K562 (cell line): Measurements from ENCODE around the gene CAMK1D. TPM values are rescaled to one million over a fixed set of nuclear protein-coding genes. Genes with fewer than 3 reads are reported as not detected.

ENCODE experiments used
- ATAC-seq: fragments of 200-7000 bp; cut with Tn5 transposase; 3 replicates; pipeline ENCODE4 v1.9.1; 2020; ENCODE audit warnings: moderate library complexity
- BruUV-seq: library from RNA; stranded (reverse); fragments of 400-500 nt; replicated peaks from 2 replicates; lab custom pipeline; 2021; lab: Mats Ljungman, UMichigan
- CTCF ChIA-PET: fragments of 300-600 bp; formaldehyde crosslinking; extraction: SDS; loops from one replicate; lab custom pipeline; 2021; ENCODE audit warnings: low intra/inter-chr PET ratio; lab: Yijun Ruan, JAX
- POLR2A ChIA-PET: fragments of 300-600, 350-650 bp; sonication (Branson Sonifier 250); formaldehyde crosslinking; extraction: SDS; loops from one replicate; lab custom pipeline; 2021; ENCODE audit warnings: antibody characterized with exemption, inconsistent platforms; lab: Yijun Ruan, JAX
- DNase-seq, 4 experiments: peaks; one replicate each; pipeline versions ENCODE4 v3.0.0 to v3.0.0-alpha.2; 2011 to 2018; ENCODE audit warnings: low spot score in 3 of 4, mixed read lengths in 3 of 4; ENCODE audit errors: extremely low read depth in 1 of 4
- FAIRE-seq: peaks from 2 replicates; lab custom pipeline; 2011; peaks lifted over from hg19 to GRCh38; lab: Jason Lieb, UNC
- H2AFZ ChIP-seq: 2 replicates; pipeline ENCODE4 v1.6.0; 2011; ENCODE audit warnings: low read depth, low read length, control low read depth, inconsistent platforms
- H3K27ac ChIP-seq: fragments of 200-600 bp; 3 replicates; pipeline ENCODE4 v1.8.0; 2011; ENCODE audit warnings: low read depth, mild to moderate bottlenecking, control low read depth, inconsistent platforms, low read length, moderate library complexity, mixed read lengths; ENCODE audit errors: extremely low read depth
- H3K27me3 ChIP-seq, 2 experiments: fragments of 300-600 bp in 1 of 2; 2 replicates in 1 of 2; 3 replicates in 1 of 2; pipeline versions ENCODE4 v1.6.0 to v1.8.0; 2011; ENCODE audit warnings: inconsistent platforms in 2 of 2, low read length in 2 of 2, mild to moderate bottlenecking in 1 of 2, mixed read lengths in 1 of 2, moderate library complexity in 1 of 2; ENCODE audit not compliant: control insufficient read depth in 2 of 2, insufficient read depth in 2 of 2
- H3K36me3 ChIP-seq: fragments of 300-600 bp; 3 replicates; pipeline ENCODE4 v1.8.0; 2011; ENCODE audit warnings: mild to moderate bottlenecking, low read length, inconsistent platforms; ENCODE audit not compliant: control insufficient read depth, insufficient read depth
- H3K4me1 ChIP-seq, 2 experiments: fragments of 200-600 bp in 1 of 2; replicated peaks in 1 of 2; 2 replicates in 1 of 2; 3 replicates in 1 of 2; pipeline versions ENCODE4 v1.5.1 to v1.8.0; 2011; ENCODE audit warnings: inconsistent platforms in 2 of 2, low read length in 2 of 2, mild to moderate bottlenecking in 1 of 2, mixed read lengths in 1 of 2, moderate library complexity in 1 of 2; ENCODE audit not compliant: control insufficient read depth in 2 of 2, insufficient read depth in 2 of 2
- H3K4me2 ChIP-seq: 2 replicates; pipeline ENCODE4 v1.6.1; 2011; ENCODE audit warnings: low read length, control low read depth, inconsistent platforms, mixed read lengths; ENCODE audit not compliant: insufficient read depth
- H3K4me3 ChIP-seq: fragments of 200-600 bp; sonication (generic), shearing (Covaris generic); 2 replicates; pipeline ENCODE4 v1.5.1; 2016; ENCODE audit warnings: control low read depth, inconsistent platforms
- H3K79me2 ChIP-seq: fragments of 200-600 bp; 3 replicates; pipeline ENCODE4 v1.8.0; 2011; ENCODE audit warnings: low read length, inconsistent platforms; ENCODE audit not compliant: control insufficient read depth, insufficient read depth
- H3K9ac ChIP-seq, 2 experiments: 2 replicates each; pipeline versions ENCODE4 v1.6.0 to v1.6.1; 2011; ENCODE audit warnings: low read depth in 2 of 2, low read length in 2 of 2, control low read depth in 1 of 2, inconsistent platforms in 1 of 2, mild to moderate bottlenecking in 1 of 2, mixed read lengths in 1 of 2; ENCODE audit not compliant: insufficient read depth in 1 of 2
- H3K9me1 ChIP-seq: one replicate; pipeline ENCODE4 v1.6.0; 2011; ENCODE audit warnings: inconsistent platforms, mild to moderate bottlenecking, low read length, moderate library complexity; ENCODE audit not compliant: control insufficient read depth, insufficient read depth
- H3K9me3 ChIP-seq: replicated peaks from 2 replicates; pipeline ENCODE4 v1.5.1; 2011; ENCODE audit warnings: low read depth, low read length, inconsistent platforms; ENCODE audit not compliant: control insufficient read depth, insufficient read depth
- H4K20me1 ChIP-seq: replicated peaks from 2 replicates; pipeline ENCODE4 v1.6.1; 2011; ENCODE audit warnings: low read length, inconsistent platforms, mixed read lengths; ENCODE audit not compliant: control insufficient read depth, insufficient read depth
- EP400 ChIP-seq: fragments of 450-650 bp; IDR thresholded peaks from 2 replicates; pipeline ENCODE4 v1.6.1; 2017; ENCODE audit warnings: antibody characterized with exemption, mild to moderate bottlenecking, moderate library complexity
- HNRNPH1 ChIP-seq: fragments of 200-400 bp; formaldehyde crosslinking; optimal IDR thresholded peaks from 2 replicates; pipeline ENCODE3; 2017; ENCODE audit warnings: low read depth, mild to moderate bottlenecking, low read length, moderate library complexity
- HOXB6 ChIP-seq: fragments of 250-450 bp; sonication (Bioruptor Pico); IDR thresholded peaks from 2 replicates; pipeline ENCODE4 v1.5.1; 2022; ENCODE audit warnings: mild to moderate bottlenecking, borderline replicate concordance
- NCOA2 ChIP-seq, 2 experiments: fragments of 450-650 bp; IDR thresholded peaks; 2 replicates each; pipeline ENCODE4 v1.6.1; 2018; ENCODE audit warnings: mild to moderate bottlenecking in 2 of 2, moderate library complexity in 1 of 2; ENCODE audit not compliant: partially characterized antibody in 2 of 2
- RNF2 ChIP-seq: sonication (generic); IDR thresholded peaks from 2 replicates; pipeline ENCODE4 v1.6.1; 2016
- SRSF3 ChIP-seq: fragments of 200-400 bp; formaldehyde crosslinking; IDR thresholded peaks from 2 replicates; pipeline ENCODE4 v1.6.1; 2016; ENCODE audit warnings: mild to moderate bottlenecking, low read length, moderate library complexity; ENCODE audit not compliant: insufficient read depth
- TSC22D4 ChIP-seq: fragments of 450-650 bp; IDR thresholded peaks from 2 replicates; pipeline ENCODE4 v1.6.1; 2016; ENCODE audit warnings: missing genetic modification characterization, missing biosample characterization, control low read depth
- USF2 ChIP-seq: sonication (generic); formaldehyde crosslinking; IDR thresholded peaks from 2 replicates; pipeline ENCODE4 v1.5.0; 2020; ENCODE audit warnings: missing genetic modification reagents
- XRCC5 ChIP-seq: fragments of 200-400 bp; formaldehyde crosslinking; IDR thresholded peaks from 2 replicates; pipeline ENCODE4 v1.6.1; 2017; ENCODE audit warnings: low read depth, mild to moderate bottlenecking, low read length
- WGBS: fragments of 100-300 bp; shearing (Covaris generic); methylation state at CpG from one replicate; pipeline ENCODE4 v1.1.6; 2016; ENCODE audit warnings: low coverage, mixed read lengths; ENCODE audit not compliant: insufficient coverage; ENCODE audit errors: missing lambda C conversion rate; 5-methylcytosine and 5-hydroxymethylcytosine counted together
- in situ Hi-C: fragments of 300-500 bp; cut with MboI; formaldehyde crosslinking; loops from 4 replicates; pipeline ENCODE4 v1.15.0; 2018; ENCODE audit warnings: inconsistent platforms, mixed read lengths
- intact Hi-C: fragments of 100-400 bp; cut with micrococcal nuclease; formaldehyde crosslinking; loops from 2 replicates; pipeline ENCODE4 v1.14.2; 2022
- polyA plus RNA-seq, 8 experiments: library from polyadenylated mRNA; depleted of rRNA in 4 of 8; stranded (reverse) in 5 of 8; unstranded in 3 of 8; fragments of >200 nt; fragmentation: Nextera tagmentation in 2 of 8; fragmentation: Illumina TruSeq in 1 of 8; extraction: Ambion mirVana in 2 of 8; extraction: Trizol in 1 of 8; gene quantifications; 2 replicates each; pipeline versions ENCODE4 v1.2.1 to v1.2.3, GENCODE V29; 2011 to 2014; ENCODE audit warnings: inconsistent platforms in 1 of 8, missing spikeins in 1 of 8
- total RNA-seq, 7 experiments: library from RNA; depleted of rRNA in 6 of 7; stranded (reverse); fragments of >200 nt in 6 of 7; fragmentation: Illumina TruSeq in 2 of 7; extraction: Trizol in 2 of 7; gene quantifications; 2 replicates each; pipeline versions ENCODE4 v1.2.1 to v1.2.3, GENCODE V29; 2011 to 2021; ENCODE audit warnings: low replicate concordance in 1 of 7
- TF ChIP-seq, protein P1 (sequence below), 2 experiments: fragments of 150-350 bp in 1 of 2; IDR thresholded peaks; 2 replicates each; pipeline ENCODE4 v1.6.1; 2012 to 2016; ENCODE audit warnings: low read depth in 2 of 2, low read length in 2 of 2, mild to moderate bottlenecking in 1 of 2, moderate library complexity in 1 of 2
- TF ChIP-seq, protein P2 (sequence below): sonication (generic); formaldehyde crosslinking; IDR thresholded peaks from 2 replicates; pipeline ENCODE4 v1.8.0; 2023; ENCODE audit warnings: missing genetic modification reagents, mild to moderate bottlenecking, borderline replicate concordance

Gene CAMK1D
- total and polyA plus RNA-seq, 9 of the 15 experiments (the other 6 are each of a cell fraction or from before 2014, with no cell fraction given), result 0.12 to 0.24 (median 0.20) TPM; not detected in 5

DNA sequence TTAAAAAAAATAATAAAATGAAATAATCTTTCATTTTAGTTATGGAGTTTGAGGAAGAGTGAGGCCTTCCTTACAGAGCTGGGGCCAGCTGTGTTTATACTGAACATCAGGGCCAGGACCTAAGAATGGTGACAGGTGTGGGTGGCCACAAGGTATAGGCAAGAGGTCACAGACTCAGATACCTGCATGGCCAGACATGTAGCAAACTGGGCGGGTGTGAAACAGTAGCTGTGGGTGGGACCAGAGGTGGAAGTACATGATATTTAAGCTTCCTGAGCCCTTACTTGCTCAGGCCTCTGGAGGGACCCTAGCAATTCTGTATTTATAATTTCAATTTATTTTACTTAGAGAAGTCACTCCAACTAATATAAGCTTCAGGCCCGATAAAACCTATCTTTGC lies 27.7 kb upstream of the CAMK1D start (continued):
- no peak for TF ChIP-seq SRSF3
- no peak for TF ChIP-seq RNF2

DNA sequence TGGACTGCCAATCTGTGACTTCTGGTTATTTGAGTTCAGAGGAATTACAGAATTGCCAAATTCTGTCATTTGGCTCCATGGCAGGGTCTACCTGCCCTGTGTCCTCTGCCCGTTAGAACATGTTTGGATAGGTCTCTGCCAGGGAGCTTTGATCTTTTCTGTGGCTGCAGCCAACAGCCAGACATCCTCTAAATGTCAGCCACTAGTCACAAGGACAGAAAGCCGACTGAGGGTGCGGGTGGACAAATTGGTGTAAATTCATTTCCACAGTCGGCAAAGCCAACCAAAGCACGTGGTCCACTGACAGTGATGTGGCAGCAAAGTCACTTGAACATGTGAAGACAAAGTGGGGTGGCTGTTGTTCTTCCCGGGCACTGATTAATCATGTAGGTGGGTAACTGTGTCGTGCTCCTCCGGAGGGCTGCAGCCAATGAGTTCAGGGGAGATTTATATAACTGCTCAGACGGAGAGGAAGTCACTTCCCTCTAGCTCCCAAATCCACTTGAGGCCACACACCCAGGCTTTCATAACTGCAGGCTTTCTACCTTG lies 26.7 kb upstream of the CAMK1D start:
- POLR2A ChIA-PET, result interaction anchor here (0.6 to 1.0 kb wide), 2 partner anchors 8 to 16 kb away, joined by 3 read pairs; no protein-coding TSS in a partner anchor
- no TSS peak for BruUV-seq
- CTCF ChIA-PET, result no interaction called here
- DNase-seq, result no peak
- no peaks in the 10 kb centered on the region; a peak in 1 of 5 replicates for H3K4me1 ChIP-seq
- no peak overlapping the region for H2AFZ ChIP-seq
- H3K27ac ChIP-seq, result no peak overlapping the region
- no peak for ATAC-seq
- intact Hi-C loops (no loop called here), in situ Hi-C loops (no loop called here)
- H3K9me3 ChIP-seq, result no peaks in the 10 kb centered on the region
- H3K9me1 ChIP-seq, result no peaks in the 10 kb centered on the region
- no peaks in the 10 kb centered on the region for H4K20me1 ChIP-seq
- no peaks in the 10 kb centered on the region for H3K79me2 ChIP-seq
- H3K27me3 ChIP-seq, result peaks cover 9 to 23% of the 10 kb centered on the region in 2 experiments; a peak in 4 of 5 replicates
- FAIRE-seq, result no peak
- H3K9ac ChIP-seq, result no peak overlapping the region
- no peak overlapping the region for H3K4me2 ChIP-seq
- WGBS, result 3% methylated on average over 9 of the region's 9 CpGs
- no peaks in the 10 kb centered on the region for H3K36me3 ChIP-seq
- H3K4me3 ChIP-seq, result no peak overlapping the region
- TF ChIP-seq HOXB6 (CRISPR knock-in tag) (no peak), HNRNPH1 (no peak), USF2 (CRISPR knock-in tag) (no peak), NCOA2 (IDR thresholded peaks at IDR 0.05; ENCODE audit: partially characterized antibody in 2 of 2) (no peak), TSC22D4 (tag) (no peak), EP400 (no peak), XRCC5 (no peak)
- TF ChIP-seq, protein P1, sequence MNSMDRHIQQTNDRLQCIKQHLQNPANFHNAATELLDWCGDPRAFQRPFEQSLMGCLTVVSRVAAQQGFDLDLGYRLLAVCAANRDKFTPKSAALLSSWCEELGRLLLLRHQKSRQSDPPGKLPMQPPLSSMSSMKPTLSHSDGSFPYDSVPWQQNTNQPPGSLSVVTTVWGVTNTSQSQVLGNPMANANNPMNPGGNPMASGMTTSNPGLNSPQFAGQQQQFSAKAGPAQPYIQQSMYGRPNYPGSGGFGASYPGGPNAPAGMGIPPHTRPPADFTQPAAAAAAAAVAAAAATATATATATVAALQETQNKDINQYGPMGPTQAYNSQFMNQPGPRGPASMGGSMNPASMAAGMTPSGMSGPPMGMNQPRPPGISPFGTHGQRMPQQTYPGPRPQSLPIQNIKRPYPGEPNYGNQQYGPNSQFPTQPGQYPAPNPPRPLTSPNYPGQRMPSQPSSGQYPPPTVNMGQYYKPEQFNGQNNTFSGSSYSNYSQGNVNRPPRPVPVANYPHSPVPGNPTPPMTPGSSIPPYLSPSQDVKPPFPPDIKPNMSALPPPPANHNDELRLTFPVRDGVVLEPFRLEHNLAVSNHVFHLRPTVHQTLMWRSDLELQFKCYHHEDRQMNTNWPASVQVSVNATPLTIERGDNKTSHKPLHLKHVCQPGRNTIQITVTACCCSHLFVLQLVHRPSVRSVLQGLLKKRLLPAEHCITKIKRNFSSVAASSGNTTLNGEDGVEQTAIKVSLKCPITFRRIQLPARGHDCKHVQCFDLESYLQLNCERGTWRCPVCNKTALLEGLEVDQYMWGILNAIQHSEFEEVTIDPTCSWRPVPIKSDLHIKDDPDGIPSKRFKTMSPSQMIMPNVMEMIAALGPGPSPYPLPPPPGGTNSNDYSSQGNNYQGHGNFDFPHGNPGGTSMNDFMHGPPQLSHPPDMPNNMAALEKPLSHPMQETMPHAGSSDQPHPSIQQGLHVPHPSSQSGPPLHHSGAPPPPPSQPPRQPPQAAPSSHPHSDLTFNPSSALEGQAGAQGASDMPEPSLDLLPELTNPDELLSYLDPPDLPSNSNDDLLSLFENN (IDR thresholded peaks at IDR 0.05; ENCODE audit: low read depth in 2 of 2, low read length in 2 of 2), result no peak
- TF ChIP-seq, protein P2, sequence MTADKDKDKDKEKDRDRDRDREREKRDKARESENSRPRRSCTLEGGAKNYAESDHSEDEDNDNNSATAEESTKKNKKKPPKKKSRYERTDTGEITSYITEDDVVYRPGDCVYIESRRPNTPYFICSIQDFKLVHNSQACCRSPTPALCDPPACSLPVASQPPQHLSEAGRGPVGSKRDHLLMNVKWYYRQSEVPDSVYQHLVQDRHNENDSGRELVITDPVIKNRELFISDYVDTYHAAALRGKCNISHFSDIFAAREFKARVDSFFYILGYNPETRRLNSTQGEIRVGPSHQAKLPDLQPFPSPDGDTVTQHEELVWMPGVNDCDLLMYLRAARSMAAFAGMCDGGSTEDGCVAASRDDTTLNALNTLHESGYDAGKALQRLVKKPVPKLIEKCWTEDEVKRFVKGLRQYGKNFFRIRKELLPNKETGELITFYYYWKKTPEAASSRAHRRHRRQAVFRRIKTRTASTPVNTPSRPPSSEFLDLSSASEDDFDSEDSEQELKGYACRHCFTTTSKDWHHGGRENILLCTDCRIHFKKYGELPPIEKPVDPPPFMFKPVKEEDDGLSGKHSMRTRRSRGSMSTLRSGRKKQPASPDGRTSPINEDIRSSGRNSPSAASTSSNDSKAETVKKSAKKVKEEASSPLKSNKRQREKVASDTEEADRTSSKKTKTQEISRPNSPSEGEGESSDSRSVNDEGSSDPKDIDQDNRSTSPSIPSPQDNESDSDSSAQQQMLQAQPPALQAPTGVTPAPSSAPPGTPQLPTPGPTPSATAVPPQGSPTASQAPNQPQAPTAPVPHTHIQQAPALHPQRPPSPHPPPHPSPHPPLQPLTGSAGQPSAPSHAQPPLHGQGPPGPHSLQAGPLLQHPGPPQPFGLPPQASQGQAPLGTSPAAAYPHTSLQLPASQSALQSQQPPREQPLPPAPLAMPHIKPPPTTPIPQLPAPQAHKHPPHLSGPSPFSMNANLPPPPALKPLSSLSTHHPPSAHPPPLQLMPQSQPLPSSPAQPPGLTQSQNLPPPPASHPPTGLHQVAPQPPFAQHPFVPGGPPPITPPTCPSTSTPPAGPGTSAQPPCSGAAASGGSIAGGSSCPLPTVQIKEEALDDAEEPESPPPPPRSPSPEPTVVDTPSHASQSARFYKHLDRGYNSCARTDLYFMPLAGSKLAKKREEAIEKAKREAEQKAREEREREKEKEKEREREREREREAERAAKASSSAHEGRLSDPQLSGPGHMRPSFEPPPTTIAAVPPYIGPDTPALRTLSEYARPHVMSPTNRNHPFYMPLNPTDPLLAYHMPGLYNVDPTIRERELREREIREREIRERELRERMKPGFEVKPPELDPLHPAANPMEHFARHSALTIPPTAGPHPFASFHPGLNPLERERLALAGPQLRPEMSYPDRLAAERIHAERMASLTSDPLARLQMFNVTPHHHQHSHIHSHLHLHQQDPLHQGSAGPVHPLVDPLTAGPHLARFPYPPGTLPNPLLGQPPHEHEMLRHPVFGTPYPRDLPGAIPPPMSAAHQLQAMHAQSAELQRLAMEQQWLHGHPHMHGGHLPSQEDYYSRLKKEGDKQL (CRISPR knock-in tag), result no peak
